HG02981 (cell line): ENCODE results near the gene PEAK3.

Experiments used
- ATAC-seq: cut with Tn5 transposase; IDR thresholded peaks from one replicate; pipeline ENCODE4 v1.9.1; 2021; ENCODE audit warnings: mild to moderate bottlenecking, moderate library complexity; ENCODE audit not compliant: unreplicated experiment

PEAK3 gene

DNA sequence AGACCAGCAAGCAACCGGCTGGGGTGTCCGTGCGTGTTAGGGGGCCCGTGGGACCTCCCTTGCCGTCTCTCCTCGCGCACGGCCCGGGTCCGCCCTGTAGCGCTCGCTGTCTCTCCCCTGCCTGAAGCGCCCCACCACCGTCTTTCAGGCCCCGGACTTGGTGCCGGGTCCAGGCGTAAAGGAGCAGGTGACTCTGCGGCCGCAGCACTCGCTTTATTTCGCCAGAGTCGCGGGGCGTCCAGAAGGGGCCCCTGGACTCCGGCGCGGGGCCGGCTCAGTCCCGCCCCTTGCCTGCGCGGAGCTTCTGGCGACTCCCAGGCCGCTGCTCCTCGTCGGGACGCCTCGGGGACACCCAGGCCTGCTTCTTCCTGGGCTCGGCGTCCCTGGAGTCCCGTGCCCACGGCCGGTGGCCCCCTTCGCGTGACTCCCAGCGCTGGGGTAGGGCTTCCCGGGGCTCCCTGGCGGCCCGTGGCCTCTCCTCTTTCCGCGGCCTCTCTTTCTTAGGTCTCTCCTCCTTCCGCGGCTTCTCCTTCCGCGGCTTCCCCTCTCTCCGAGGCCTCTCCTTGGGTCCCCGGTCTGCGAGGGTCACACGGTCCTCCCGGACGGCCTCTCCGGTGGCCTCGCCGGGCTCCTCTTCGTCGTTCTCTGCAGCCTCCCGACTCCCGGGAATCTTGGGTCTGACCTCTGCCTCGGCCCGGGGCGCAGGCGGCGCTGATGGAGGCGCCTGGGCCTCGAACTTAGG, 29.7 kb downstream of the PEAK3 start:
- ATAC-seq: no peak

DNA sequence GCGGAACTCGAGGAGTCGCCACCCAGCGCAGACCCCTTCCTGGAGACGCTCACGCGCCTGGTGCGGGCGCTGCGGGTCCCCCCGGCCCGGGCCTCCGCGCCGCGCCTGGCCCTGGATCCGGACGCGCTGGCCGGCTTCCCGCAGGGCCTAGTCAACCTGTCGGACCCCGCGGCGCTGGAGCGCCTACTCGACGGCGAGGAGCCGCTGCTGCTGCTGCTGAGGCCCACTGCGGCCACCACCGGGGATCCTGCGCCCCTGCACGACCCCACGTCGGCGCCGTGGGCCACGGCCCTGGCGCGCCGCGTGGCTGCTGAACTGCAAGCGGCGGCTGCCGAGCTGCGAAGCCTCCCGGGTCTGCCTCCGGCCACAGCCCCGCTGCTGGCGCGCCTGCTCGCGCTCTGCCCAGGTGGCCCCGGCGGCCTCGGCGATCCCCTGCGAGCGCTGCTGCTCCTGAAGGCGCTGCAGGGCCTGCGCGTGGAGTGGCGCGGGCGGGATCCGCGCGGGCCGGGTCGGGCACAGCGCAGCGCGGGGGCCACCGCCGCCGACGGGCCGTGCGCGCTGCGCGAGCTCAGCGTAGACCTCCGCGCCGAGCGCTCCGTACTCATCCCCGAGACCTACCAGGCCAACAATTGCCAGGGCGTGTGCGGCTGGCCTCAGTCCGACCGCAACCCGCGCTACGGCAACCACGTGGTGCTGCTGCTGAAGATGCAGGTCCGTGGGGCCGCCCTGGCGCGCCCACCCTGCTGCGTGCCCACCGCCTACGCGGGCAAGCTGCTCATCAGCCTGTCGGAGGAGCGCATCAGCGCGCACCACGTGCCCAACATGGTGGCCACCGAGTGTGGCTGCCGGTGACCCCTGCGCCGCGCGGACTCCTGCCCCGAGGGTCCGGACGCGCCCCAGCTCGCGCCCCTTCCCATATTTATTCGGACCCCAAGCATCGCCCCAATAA, 30.6 kb downstream of the PEAK3 start:
- no peak for ATAC-seq

DNA sequence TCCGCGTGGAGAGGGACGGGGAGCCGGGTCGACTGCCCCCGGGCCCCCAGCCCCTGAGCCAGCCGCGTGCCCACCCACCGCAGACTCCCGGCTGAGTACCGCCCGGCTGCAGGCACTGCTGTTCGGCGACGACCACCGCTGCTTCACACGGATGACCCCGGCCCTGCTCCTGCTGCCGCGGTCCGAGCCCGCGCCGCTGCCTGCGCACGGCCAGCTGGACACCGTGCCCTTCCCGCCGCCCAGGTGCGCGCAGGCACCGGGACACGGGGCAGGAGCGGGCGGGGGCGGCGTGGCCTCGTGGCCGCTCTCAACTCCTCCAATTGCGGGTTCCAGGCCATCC, 31.2 kb downstream of the PEAK3 start:
- no peak for ATAC-seq

DNA sequence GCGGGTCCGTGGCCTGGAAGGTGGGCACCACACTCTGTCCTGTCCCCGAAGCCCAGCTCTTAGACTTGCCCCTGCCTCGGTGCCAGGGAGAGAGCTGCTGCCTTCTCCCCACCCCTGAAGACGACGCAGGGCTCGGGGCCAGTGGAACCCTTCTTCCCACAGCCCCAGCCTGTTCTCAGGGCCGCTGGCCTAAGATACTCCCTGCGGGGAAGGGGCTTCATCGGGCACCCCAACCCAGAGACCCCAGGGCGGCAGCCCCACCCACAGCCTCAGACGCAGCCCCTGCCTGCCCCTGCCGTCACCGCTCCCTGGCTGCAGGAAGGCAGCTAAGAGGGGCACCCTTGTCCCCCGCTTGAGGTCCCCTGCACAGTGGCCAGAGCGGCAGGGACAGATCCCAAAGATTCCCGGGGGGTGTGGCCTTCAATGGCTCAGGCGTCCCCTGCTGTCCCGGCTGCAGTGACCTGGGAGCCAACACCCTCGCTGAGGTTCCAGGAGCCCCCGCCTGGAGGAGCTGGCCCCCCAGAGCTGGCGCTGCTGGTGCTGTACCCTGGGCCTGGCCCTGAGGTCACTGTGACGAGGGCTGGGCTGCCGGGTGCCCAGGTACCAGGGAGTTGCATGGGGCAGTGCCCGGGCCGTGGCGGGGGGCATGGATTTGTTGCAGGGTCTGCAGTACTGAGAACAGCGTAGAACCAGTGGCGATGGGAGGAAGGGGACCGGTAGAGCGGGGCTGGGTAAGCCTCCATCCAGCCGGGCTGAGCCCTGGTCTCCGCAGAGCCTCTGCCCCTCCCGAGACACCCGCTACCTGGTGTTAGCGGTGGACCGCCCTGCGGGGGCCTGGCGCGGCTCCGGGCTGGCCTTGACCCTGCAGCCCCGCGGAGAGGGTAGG, 31.9 kb downstream of the PEAK3 start:
- no peak for ATAC-seq

DNA sequence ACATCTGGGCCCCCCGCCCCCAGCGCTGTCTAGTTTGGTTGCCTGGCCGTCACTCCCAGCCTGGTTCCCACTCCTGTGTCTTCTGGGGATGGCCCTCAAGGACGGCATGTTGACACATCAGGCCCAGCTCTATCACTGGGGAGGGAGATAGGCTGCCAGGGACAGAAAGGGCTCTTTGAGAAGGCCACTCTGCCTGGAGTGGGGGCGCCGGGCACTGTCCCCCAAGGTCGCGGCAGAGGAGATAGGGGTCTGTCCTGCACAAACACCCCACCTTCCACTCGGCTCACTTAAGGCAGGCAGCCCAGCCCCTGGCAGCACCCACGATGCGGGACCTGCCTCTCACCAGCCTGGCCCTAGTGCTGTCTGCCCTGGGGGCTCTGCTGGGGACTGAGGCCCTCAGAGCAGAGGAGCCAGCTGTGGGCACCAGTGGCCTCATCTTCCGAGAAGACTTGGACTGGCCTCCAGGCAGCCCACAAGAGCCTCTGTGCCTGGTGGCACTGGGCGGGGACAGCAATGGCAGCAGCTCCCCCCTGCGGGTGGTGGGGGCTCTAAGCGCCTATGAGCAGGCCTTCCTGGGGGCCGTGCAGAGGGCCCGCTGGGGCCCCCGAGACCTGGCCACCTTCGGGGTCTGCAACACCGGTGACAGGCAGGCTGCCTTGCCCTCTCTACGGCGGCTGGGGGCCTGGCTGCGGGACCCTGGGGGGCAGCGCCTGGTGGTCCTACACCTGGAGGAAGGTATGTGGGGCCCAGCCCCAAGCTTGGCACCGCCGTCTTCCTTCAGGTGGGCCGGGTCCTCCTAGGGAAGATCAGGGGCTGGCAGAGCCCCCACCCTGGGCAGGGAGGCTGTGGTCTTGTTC, 32.7 kb downstream of the PEAK3 start, which contains the start of gene AMH:
TSS of gene AMH (plus strand) at position 314 of the 857 bp plus-strand sequence. CDS start at position 324, 10 bp downstream.
- ATAC-seq: no peak

DNA sequence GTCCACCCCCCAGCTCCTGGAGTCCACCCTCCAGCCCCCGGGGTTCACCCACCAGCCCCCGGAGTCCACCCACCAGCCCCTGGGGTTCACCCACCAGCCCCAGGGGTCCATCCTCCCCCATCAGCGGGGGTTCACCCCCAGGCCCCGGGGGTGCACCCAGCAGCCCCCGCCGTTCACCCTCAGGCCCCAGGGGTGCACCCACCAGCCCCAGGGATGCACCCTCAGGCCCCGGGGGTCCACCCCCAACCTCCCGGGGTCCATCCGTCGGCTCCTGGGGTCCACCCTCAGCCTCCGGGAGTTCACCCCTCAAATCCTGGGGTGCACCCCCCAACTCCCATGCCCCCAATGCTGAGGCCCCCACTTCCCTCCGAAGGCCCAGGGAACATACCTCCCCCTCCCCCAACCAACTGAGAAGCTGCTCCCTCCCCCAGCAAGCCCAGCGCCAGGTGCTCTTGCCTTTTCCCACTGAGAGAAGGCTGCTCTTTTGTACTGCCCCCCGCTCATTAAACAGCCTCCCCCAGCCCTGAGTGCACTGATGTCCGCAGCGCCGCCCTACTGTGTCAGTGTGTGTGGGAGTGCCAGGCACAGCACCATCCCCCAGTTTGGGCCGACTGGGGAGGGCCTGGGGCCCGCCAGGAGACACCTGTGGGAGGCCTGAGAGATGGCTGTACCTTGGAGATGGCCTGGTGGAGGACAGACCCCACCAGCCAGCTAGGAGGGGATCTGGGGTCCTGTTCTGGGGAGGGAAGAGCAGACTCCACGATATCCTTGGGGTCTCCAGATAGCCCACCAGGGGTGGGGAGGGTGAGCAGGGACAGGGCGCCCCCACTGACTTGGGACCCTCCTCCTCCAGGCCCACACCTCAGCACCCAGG, 33.6 kb downstream of the PEAK3 start:
- ATAC-seq: no peak

DNA sequence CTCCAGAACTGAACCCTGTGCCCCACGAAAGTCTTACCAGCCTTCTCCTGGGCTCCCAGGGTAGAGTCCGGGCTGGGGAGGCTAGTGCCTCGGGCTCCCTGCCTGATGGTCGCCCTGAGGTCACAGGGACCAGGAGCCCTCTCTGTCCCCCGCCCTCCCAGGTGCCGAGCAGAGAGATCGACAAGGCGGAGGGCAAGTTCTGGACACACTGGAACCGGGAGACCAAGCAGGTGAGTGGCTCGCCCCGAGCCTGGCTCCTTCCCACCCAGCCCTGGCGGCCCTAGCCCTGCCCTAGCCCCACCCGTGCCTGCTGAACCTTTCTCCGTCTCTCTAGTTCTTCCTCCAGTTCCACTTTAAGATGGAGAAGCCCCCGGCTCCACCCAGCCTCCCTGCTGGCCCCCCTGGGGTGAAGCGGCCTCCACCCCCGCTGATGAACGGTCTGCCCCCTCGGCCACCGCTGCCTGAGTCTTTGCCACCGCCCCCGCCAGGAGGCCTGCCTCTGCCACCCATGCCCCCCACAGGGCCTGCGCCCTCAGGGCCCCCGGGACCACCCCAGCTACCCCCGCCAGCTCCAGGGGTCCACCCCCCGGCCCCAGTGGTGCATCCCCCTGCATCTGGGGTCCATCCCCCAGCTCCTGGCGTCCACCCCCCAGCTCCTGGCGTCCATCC, 34.4 kb downstream of the PEAK3 start:
- ATAC-seq: no peak

DNA sequence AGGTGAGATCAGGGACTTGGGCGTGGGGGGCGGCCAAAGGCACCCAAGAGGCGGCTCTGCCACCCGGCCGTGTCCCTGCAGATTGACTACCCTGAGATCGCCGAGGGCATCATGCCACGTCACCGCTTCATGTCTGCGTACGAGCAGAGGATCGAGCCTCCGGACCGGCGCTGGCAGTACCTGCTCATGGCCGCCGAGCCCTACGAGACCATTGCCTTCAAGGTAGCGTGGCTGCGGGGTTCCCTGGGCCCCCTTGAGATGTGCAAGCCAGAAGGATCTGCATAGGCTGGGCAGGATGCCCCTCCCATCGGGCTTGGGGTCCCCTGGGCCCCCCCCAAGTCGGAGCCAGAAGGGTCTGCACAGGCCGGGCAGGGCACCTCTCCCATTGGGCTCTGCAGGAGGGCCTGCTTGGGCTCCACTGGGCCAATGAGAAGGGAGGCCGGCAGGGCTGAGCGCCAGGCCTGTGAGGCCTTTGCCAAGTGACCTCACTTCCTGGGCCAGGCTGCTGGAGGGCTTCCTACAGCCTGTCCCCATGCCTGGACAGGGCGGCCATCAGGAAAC, 35.1 kb downstream of the PEAK3 start:
- ATAC-seq: no peak

DNA sequence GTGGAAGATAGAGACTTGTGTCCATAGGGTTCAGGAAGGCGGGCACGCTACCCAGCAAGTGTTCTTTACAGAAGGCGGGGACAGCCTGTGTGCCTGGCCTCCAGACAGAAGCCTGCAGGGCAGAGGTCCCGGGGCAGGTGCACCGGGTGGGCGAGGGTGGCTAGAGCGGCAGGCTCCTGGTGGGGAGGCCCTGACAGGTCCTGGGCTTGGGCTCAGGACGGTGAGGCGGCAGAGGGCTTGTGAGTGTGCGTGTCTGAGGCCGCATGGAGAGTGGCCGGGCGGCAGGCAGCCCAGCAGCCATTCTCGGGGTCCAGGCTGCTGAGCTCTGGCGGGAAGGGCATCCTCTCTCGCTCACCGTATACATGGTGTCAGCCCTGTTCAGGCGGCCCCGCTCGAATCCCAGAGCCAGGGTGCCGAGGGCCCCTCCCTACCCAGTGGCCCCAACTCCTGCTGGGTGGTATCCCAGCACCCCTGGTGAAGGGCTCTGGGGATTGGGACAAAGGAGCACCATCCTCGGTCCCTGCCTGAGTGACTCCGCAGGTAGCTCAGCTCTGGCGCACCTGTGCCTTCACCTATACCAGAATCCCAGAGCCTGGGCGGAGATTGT, 35.9 kb downstream of the PEAK3 start:
- no peak for ATAC-seq

DNA sequence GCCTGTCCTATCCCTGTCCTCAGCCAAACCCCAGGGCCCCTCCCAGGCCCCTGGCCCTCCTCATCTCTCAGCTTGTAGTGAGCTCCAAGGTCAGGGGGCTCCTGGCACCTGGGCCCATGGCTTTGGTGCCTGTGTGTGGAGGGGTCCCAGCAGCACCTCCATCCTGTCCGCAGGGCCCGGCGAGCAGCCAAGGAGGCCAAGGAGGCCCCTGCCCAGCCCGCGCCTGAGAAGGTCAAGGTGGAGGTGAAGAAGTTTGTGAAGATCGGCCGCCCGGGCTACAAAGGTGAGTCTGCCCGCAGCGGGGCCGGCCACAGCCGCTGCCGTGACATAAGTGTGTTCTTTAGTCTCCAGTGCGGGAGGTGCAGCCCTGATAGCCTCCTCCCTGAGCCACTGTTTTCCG, 36.7 kb downstream of the PEAK3 start:
- ATAC-seq: no peak

DNA sequence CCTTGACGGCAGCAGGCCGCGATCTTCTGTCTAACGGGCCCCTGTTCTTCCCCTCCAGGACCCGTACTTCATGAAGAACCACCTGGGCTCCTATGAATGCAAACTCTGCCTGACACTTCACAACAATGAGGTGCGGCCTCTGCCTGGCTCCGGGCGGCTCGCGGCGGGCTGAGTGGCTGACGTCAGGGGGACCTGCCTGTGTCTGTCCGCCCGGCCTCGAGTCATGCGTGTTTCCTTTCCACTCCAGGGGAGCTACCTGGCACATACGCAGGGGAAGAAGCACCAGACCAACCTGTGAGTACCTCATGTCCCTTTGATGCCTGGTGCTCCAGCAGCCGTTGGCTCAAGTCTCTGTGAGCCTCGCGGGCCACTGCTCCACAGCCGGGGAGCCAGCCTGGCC, 37.5 kb downstream of the PEAK3 start:
- ATAC-seq: no peak

DNA sequence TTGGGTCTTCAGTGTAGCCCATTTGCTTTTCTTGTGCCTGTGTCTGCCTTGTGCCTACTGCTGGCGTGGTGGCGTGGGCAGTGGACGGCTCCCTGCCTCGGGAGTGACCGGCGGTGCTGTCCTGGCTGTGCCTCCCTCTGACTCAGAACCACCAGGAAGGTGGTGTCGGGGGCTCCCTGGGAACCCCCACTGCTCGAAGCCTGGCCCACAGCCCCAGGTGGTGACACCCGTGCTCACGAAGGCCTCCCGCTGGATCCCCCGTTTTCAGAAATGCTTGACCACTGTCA, 37.9 kb downstream of the PEAK3 start:
- no peak for ATAC-seq

DNA sequence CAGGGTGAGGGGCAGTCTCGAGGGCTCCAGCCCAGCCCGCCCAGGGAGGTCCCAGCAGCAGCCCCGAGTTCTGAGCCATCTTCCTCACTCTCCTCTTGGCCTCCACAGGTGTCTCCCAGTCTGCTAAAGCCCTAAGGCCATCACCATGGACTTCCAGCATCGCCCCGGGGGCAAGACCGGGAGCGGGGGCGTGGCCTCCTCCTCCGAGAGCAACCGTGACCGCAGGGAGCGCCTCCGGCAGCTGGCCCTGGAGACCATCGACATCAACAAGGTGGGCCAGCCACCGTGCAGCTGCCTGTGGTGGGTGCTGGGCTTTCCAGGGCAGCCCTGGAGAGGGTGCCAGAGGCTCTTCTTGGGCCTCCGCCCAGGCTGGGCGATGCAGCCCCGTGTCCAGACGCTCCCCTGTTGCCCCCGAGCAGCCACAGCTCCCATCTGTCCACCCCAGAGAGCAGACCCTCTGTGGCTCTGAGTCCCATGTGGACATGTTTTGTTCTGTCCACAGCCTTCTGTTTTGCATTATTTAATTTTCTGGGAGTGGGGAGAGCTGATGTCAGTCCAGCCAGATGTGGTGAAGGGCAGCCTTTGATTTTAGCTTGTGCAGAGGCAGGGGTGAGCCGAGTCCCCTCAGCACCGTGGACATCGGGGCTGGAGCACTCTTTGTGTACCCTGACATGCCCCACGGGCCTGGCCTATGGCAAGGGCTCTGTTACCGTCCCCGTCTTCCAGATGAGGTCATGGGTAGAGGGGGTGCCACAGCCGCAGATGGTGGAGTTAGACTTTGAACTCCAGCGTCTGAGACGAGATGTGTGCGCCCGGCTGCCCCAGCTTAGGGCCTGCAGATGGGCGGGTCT, 38.5 kb downstream of the PEAK3 start:
- no peak for ATAC-seq

DNA sequence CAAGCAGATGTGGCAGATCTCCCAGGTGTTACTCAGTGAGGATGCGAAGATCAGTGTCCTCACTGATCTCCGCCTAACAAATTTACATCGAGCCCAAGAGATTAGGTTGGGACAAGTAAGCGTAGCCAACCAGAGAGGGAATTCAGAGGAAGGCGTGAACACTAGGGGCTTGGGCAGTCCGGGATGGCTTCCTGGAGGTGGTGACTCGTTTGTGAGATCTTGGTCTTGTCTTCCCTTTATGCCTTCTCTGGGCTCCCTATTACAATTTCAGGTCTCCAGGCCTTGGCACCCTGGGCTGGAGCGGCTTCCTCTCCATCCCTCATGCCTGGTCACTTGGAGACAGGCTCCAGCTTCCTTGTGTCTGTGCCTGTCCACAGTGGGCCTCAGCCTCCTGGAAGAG, 39.2 kb downstream of the PEAK3 start:
- no peak for ATAC-seq

DNA sequence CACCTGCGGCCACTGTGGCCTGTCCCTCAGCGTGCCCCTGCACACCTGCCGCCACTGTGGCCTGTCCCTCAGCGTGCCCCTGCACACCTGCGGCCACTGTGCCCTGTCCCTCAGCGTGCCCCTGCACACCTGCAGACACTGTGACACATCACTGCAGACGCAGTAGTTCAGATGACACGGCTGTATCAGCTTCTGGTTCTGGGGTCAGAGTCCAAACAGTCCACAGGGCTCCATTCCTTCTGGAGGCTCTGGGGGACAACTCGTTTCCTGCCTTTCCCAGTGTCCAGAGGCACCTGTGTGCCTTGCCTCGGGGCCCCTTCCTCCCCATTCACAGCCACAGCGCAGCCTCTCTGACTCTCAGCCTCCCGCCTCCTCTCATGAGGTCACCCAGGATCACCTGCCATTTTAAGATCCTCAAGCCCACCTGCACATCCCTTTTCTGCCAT, 39.9 kb downstream of the PEAK3 start:
- ATAC-seq: no peak

DNA sequence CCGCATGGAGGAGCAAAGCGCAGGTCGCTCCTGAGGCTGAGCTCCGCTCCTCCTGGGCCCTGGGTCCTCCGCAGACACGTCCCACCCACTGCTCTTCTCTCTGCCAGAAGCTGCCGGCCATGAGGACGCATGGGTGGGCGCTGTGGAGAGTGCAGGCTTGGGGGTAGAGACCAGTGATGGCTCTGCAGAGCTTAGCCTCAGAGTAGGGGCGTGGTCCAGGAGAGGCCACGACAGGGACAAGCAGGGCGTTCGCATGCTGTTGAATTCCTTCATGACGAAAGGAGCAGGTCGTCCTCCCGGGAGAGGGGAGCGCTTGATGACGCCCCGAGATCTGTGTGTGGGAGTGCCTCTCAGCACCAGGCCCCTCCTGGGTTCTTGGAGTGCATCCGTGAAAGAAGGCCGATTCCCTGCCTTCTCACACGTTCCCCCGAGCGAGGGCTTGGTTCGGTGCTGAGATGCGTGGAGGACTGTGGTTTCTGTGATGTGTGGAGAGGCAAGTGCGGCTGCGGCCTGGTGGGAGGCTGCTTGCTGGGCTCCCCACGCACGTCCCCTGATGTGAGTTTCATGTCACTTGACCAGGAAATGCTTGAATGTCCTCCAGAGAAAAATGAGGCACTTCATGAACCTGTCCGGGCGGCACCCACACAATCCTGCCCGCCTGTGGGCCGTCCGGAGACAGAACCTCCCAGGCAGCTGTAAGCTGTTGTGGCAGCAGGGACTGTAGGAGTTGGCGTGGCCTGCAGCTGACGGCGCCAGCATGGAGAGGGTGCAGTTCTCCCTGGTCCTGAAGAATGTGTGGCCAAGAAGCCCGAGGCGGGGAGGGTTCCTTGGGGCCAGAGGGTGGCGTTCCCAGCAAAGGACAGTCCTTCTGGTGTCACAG, 40.9 kb downstream of the PEAK3 start:
- no peak for ATAC-seq
